Natural killer cell (primary cell): ENCODE measurements around the gene LCN1. TPM values are rescaled to one million over a fixed set of nuclear protein-coding genes. Genes with fewer than 3 reads are reported as not detected.
"Not testable (repeated sequence)": the region's sequence is repeated elsewhere in the genome, so short reads cannot be mapped to it uniquely, and the experiment has no call there.

Source experiments
- ATAC-seq, 3 donors: fragments of 150-1000 bp in 2 of 3; fragments of 200-7000 bp in 1 of 3; cut with Tn5 transposase; 1 replicate in 1 of 3; 2 replicates in 2 of 3; pipeline ENCODE4 v1.10.0; 2021; ENCODE audit warnings: mild to moderate bottlenecking in 2 of 3, moderate library complexity in 2 of 3
- DNase-seq, 2 donors: peaks; one replicate each; pipeline versions ENCODE4 v3.0.0 to v3.0.0-alpha.2; 2013 to 2021; ENCODE audit warnings: mixed read lengths in 1 of 2
- H3K27ac ChIP-seq: one replicate; pipeline ENCODE4 v1.5.1; 2013; ENCODE audit warnings: mild to moderate bottlenecking, low read length
- H3K27me3 ChIP-seq: one replicate; pipeline ENCODE4 v1.6.1; 2013; ENCODE audit warnings: low read length; ENCODE audit not compliant: control insufficient read depth, insufficient read depth
- H3K36me3 ChIP-seq: one replicate; pipeline ENCODE4 v1.6.1; 2013; ENCODE audit warnings: low read length; ENCODE audit not compliant: control insufficient read depth, insufficient read depth
- H3K4me1 ChIP-seq: one replicate; pipeline ENCODE4 v1.6.1; 2013; ENCODE audit warnings: low read length; ENCODE audit not compliant: control insufficient read depth, insufficient read depth
- H3K4me3 ChIP-seq: one replicate; pipeline ENCODE4 v1.5.1; 2013; ENCODE audit warnings: low read length
- H3K9me3 ChIP-seq: one replicate; pipeline ENCODE4 v1.6.1; 2013; ENCODE audit warnings: low read length; ENCODE audit not compliant: control insufficient read depth, insufficient read depth
- H3K27ac Mint-ChIP-seq, 2 donors: one replicate each; pipeline ENCODE4 v1.8.0; 2022; ENCODE audit warnings: mild to moderate bottlenecking in 2 of 2, mixed read lengths in 2 of 2, moderate library complexity in 1 of 2
- H3K27me3 Mint-ChIP-seq, 2 donors: one replicate each; pipeline ENCODE4 v1.8.0; 2022; ENCODE audit warnings: low read depth in 2 of 2, mixed read lengths in 2 of 2
- H3K36me3 Mint-ChIP-seq: one replicate; pipeline ENCODE4 v1.8.0; 2022; ENCODE audit warnings: mixed read lengths
- H3K4me1 Mint-ChIP-seq, 2 donors: one replicate each; pipeline ENCODE4 v1.8.0; 2022; ENCODE audit warnings: mixed read lengths in 2 of 2
- H3K4me3 Mint-ChIP-seq: one replicate; pipeline ENCODE4 v1.8.0; 2022; ENCODE audit warnings: mild to moderate bottlenecking, moderate library complexity, mixed read lengths
- H3K9me3 Mint-ChIP-seq, 2 donors: one replicate each; pipeline ENCODE4 v1.8.0; 2022; ENCODE audit warnings: mixed read lengths in 2 of 2
- WGBS: methylation state at CpG from one replicate; pipeline ENCODE4 v1.1.7; 2013; ENCODE audit warnings: missing lambda C conversion rate; ENCODE audit not compliant: insufficient coverage; 5-methylcytosine and 5-hydroxymethylcytosine counted together
- intact Hi-C: fragments of 100-400 bp; cut with micrococcal nuclease; formaldehyde crosslinking; loops from one replicate; pipeline ENCODE4 v1.14.2; 2022
- total RNA-seq, 4 donors: library from RNA; stranded (reverse); fragments of 120-200 nt in 1 of 4; gene quantifications; one replicate each; pipeline versions ENCODE4 v1.2.3 to v1.2.4, GENCODE V29; 2013 to 2022
- TF ChIP-seq, protein P1 (sequence below): fragments of 200-600 bp; IDR thresholded peaks from one replicate; pipeline ENCODE4 v1.8.0; 2022; ENCODE audit warnings: antibody characterized with exemption

LCN1 gene
- total RNA-seq, 3 donors from 2014 or later (not counting 1 experiment from before 2014, with no cell fraction given): not detected

DNA sequence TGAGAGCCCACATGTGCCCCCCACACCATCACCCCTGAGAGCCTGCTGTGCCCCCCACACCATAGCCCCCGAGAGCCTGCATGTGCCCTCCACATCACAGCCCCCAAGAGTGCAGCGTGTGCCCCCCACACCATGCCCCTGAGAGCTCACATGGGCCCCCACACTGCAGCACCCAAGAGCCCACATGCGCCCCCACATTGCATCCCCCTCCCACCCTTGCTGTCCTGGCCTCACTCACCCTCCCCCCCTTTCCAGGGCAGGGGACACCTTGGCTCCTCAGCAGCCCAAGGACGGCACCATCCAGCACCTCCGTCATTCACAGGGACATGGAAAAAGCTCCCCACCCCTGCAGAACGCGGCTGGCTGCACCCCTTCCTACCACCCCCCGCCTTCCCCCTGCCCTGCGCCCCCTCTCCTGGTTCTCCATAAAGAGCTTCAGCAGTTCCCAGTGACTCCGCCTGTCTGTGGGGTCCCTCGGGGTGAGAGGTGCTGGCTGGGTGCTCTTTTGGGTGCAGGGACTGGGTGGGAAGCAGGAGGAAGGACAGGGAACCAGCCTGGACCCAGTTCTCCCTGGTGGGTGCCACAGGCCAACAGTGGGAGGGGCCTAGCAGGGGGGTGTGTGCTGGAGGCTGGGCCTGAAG is 5.0 kb downstream of the LCN1 start:
- Histone ChIP-seq H3K4me1 (no peaks in the 10 kb centered on the region), H3K36me3 (no peaks in the 10 kb centered on the region), H3K4me3 (no peak overlapping the region), H3K27ac (no peak overlapping the region), H3K9me3 (no peaks in the 10 kb centered on the region), H3K27me3 (no peaks in the 10 kb centered on the region)
- intact Hi-C loops: no loop called here
- H3K27ac Mint-ChIP-seq: no peak overlapping the region
- TF ChIP-seq, protein P1, sequence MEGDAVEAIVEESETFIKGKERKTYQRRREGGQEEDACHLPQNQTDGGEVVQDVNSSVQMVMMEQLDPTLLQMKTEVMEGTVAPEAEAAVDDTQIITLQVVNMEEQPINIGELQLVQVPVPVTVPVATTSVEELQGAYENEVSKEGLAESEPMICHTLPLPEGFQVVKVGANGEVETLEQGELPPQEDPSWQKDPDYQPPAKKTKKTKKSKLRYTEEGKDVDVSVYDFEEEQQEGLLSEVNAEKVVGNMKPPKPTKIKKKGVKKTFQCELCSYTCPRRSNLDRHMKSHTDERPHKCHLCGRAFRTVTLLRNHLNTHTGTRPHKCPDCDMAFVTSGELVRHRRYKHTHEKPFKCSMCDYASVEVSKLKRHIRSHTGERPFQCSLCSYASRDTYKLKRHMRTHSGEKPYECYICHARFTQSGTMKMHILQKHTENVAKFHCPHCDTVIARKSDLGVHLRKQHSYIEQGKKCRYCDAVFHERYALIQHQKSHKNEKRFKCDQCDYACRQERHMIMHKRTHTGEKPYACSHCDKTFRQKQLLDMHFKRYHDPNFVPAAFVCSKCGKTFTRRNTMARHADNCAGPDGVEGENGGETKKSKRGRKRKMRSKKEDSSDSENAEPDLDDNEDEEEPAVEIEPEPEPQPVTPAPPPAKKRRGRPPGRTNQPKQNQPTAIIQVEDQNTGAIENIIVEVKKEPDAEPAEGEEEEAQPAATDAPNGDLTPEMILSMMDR: no peak
- no peaks in the 10 kb centered on the region for H3K36me3 Mint-ChIP-seq
- 73% methylated on average over 8 of the region's 11 CpGs for WGBS
- no peak overlapping the region for H3K4me3 Mint-ChIP-seq
- H3K9me3 Mint-ChIP-seq: no peaks in the 10 kb centered on the region
- H3K27me3 Mint-ChIP-seq: peaks cover 0 to 1% of the 10 kb centered on the region in 2 donors
- ATAC-seq: no peak
- peak in 1 of 2 donors; percentile 7 for DNase-seq
- no peaks in the 10 kb centered on the region for H3K4me1 Mint-ChIP-seq

DNA sequence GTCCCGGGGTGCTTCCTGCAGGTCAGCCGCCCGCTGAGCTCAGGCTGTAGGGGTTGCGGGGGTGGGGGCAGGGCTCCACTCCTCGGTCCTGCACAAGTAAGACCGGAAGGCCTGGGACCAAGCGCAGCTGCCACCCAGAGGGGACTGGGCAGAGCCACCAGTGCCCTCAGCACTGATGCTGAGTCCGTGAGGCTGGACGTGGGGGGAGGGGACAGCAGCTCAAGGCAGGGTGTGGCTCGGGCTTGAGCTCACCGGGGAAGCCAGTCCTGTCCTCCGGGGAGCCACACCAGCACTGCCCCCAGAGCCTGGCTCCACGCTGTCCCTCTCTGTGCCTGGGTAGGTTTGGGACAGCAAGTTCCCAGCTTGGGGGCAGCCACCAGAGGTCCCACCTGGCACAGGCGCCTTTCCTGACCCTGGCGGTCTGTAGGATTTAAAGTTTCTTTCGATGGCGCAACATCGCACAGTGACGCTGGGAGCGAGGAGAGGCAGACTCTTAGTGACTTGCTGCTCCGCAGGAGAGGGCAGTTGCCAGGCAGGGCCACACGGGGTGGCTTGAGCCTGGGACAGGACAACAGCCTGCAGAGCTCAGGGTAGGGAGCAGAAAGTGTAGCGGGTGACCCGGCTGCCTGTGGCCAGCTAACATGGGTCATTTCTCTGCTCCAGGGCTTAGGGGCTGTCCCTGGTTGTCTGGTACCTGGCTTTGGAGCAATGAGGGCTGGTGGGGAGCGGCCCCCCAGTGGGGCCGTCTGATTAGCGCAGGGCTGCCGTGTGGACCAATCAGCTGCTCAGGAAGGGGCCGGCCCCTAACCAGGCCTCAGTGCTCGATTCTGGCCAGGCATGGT is 5.7 kb downstream of the LCN1 start:
- Mint-ChIP-seq H3K4me1 (no peaks in the 10 kb centered on the region), H3K4me3 (no peak overlapping the region), H3K36me3 (no peaks in the 10 kb centered on the region), H3K27ac (no peak overlapping the region), H3K27me3 (peaks cover 3 to 9% of the 10 kb centered on the region in 2 donors), H3K9me3 (no peaks in the 10 kb centered on the region)
- intact Hi-C loops: no loop called here
- peaks cover 2% of the 10 kb centered on the region for H3K27me3 ChIP-seq
- no peak overlapping the region for H3K4me3 ChIP-seq
- H3K4me1 ChIP-seq: no peaks in the 10 kb centered on the region
- DNase-seq (peak in 1 of 2 donors; percentile 13), ATAC-seq (no peak)
- 78% methylated on average over 30 of the region's 30 CpGs for WGBS
- H3K27ac ChIP-seq: no peak overlapping the region
- no peaks in the 10 kb centered on the region for H3K9me3 ChIP-seq
- TF ChIP-seq, protein P1: no peak
- H3K36me3 ChIP-seq: no peaks in the 10 kb centered on the region

DNA sequence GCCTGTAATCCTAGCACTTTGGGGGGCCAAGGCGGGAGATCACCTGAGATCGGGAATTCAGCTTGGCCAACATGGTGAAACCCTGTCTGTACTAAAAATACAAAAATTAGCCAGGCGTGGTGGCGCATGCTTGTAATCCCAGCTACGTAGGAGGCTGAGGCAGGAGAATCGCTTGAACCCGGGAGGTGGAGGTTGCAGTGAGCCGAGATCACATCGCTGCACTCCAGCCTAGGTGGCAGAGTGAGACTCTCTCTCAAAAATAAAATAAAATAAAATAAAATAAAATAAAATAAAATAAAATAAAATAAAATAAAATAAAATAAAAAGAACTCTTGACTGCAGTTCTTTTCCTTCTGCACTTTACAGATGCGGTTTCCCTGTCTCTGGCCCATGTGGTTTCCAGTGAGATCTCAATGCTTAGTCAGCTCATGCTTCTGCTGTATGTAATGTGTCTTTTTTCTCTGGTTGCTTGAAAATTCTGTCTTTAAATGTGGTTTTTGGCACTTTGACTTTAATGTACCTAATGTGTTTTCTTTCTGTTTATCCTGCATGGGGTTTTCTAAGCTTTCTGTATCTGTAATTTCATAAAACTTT is 7.7 kb downstream of the LCN1 start:
- H3K4me3 Mint-ChIP-seq, H3K36me3 ChIP-seq, H3K4me3 ChIP-seq, H3K9me3 ChIP-seq, H3K36me3 Mint-ChIP-seq, intact Hi-C loops, H3K9me3 Mint-ChIP-seq, H3K4me1 Mint-ChIP-seq, H3K4me1 ChIP-seq, H3K27ac Mint-ChIP-seq, DNase-seq, H3K27me3 ChIP-seq, H3K27ac ChIP-seq, ATAC-seq: not testable (repeated sequence)
- WGBS: 92% methylated on average over 8 of the region's 10 CpGs
- H3K27me3 Mint-ChIP-seq: peaks cover 6 to 14% of the 10 kb centered on the region in 2 donors

DNA sequence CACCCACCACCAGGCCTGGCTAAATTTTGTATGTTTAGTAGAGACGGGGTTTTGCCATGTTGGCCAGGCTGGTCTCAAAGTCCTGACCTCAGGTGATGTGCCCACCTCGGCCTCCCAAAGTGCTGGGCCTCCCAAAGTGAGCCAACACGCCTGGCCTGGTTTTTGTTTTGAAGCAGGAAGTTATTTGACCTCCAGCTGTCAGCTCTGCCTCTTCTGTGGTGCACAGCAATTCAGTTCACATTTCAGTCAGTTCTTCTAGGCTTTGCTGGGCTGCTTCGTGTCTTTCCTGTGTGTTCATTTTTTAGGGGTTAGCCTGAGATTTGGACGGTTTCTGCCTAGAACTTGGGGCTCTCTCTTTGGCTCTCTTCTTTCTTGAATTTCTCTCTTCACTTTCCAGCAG is 8.9 kb downstream of the LCN1 start:
- ATAC-seq (no peak), DNase-seq (peak in 1 of 2 donors; percentile 0)
- 74% methylated on average over 5 of the region's 5 CpGs for WGBS
- no peaks in the 10 kb centered on the region for H3K9me3 Mint-ChIP-seq
- TF ChIP-seq, protein P1: no peak
- Histone ChIP-seq H3K4me1 (no peaks in the 10 kb centered on the region), H3K4me3 (no peak overlapping the region), H3K27me3 (peaks cover 2% of the 10 kb centered on the region), H3K9me3 (no peaks in the 10 kb centered on the region), H3K36me3 (no peaks in the 10 kb centered on the region), H3K27ac (no peak overlapping the region)
- H3K27me3 Mint-ChIP-seq: peaks cover 12 to 22% of the 10 kb centered on the region in 2 donors
- H3K36me3 Mint-ChIP-seq: no peaks in the 10 kb centered on the region
- no peak overlapping the region for H3K4me3 Mint-ChIP-seq
- intact Hi-C loops: no loop called here
- no peak overlapping the region for H3K27ac Mint-ChIP-seq
- no peaks in the 10 kb centered on the region for H3K4me1 Mint-ChIP-seq
